ENCODE data around the gene RNF220.
A peak's percentile ranks its signal among the peaks of the same experiment; 100 is the strongest.

Gene RNF220

DNA sequence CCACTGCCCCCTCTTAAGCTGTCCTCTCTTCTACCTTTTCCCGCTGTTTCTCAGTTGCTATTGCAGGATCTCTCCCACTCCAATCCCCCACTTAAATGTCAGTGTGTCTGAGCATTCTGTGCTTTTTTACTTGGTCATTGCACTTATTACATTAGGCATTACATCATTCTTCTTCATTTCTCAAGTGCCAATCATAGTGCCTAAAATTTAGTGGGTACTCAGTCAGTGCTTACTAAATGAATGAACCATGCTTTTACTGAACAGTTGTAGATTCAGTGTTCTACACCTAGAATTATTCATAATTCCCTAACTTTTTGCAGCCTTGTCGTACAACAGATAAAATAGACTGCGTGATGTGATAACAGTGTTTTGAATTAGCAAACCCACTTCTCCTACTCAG is 288.8 kb downstream of the RNF220 start:
- Histone ChIP-seq H3K9me3 (ENCODE audit: control insufficient read depth, insufficient read depth, low read length) (no peaks in the 10 kb centered on the region), H3K4me2 (ENCODE audit: low read length) (no peak overlapping the region), H3K4me1 (ENCODE audit: control insufficient read depth, low read length) (peaks cover 53% of the 10 kb centered on the region)

DNA sequence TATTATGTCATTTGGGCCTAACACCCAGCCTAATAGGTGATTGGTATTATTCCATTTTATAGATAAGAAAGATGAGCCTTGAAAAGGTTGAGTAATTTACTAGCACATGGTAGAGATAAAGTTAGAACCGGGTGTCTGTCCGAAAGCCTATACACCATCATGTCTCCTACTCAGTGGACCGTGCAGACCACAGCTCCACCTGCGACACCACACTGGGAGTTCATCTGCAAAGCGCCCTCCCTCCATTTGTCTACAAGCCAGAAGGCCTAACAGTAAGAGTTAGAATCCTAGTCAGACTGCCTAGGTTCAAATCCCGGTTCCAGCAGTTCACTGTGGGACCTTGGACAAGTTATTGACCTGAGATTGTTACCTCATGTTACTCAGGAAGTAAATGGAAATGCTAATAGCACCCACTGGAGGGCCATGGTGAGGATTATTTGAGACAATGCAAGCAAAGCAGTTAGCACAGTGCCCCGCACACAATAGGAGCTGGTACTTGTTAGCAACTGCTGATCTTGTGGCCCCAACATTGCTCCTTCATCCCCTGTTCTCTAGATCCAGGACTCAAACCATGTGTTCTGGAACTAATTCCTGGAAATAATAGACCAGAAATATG is 289.9 kb downstream of the RNF220 start:
- Histone ChIP-seq H3K9me2 (replicated peaks; ENCODE audit: control insufficient read depth, low read length) (no peaks in the 10 kb centered on the region), H3K9me3 (ENCODE audit: control insufficient read depth, insufficient read depth, low read length) (no peaks in the 10 kb centered on the region), H3K36me3 (ENCODE audit: control insufficient read depth, low read length) (no peaks in the 10 kb centered on the region), H3F3A (ENCODE audit: control insufficient read depth, insufficient read depth) (peaks cover 4% of the 10 kb centered on the region; the same call in 1 of the 2 replicates), H3K27ac (ENCODE audit: low read depth, low read length) (no peak overlapping the region), H3K4me3 (ENCODE audit: low read length) (peak overlapping the region; percentile 8; the same call in 1 of the 2 replicates), H3K79me2 (ENCODE audit: control insufficient read depth, low read length) (no peaks in the 10 kb centered on the region), H3K4me1 (ENCODE audit: control insufficient read depth, low read length) (peaks cover 53% of the 10 kb centered on the region), H3K27me3 (ENCODE audit: control insufficient read depth, low read length) (no peaks in the 10 kb centered on the region), H3K4me2 (ENCODE audit: low read length) (peak overlapping the region; percentile 56), H4K20me1 (ENCODE audit: control insufficient read depth, insufficient read depth, low read depth, low read length) (no peaks in the 10 kb centered on the region)
- TF ChIP-seq EZH2phosphoT487 (IDR thresholded peaks at IDR 0.05; ENCODE audit: borderline replicate concordance, low read length), result no peak
- TF ChIP-seq, protein P1, sequence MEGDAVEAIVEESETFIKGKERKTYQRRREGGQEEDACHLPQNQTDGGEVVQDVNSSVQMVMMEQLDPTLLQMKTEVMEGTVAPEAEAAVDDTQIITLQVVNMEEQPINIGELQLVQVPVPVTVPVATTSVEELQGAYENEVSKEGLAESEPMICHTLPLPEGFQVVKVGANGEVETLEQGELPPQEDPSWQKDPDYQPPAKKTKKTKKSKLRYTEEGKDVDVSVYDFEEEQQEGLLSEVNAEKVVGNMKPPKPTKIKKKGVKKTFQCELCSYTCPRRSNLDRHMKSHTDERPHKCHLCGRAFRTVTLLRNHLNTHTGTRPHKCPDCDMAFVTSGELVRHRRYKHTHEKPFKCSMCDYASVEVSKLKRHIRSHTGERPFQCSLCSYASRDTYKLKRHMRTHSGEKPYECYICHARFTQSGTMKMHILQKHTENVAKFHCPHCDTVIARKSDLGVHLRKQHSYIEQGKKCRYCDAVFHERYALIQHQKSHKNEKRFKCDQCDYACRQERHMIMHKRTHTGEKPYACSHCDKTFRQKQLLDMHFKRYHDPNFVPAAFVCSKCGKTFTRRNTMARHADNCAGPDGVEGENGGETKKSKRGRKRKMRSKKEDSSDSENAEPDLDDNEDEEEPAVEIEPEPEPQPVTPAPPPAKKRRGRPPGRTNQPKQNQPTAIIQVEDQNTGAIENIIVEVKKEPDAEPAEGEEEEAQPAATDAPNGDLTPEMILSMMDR (IDR thresholded peaks at IDR 0.05; ENCODE audit: low read depth, low read length, poor library complexity, severe bottlenecking), result peak; percentile 27

More for the DNA sequence above, 288.8 kb downstream of the RNF220 start:
- H3K4me3 ChIP-seq (ENCODE audit: low read length), result no peak overlapping the region
- no peaks in the 10 kb centered on the region for H4K20me1 ChIP-seq (ENCODE audit: control insufficient read depth, insufficient read depth, low read depth, low read length)
- no peak overlapping the region for H3K27ac ChIP-seq (ENCODE audit: low read depth, low read length)
- H3K9me2 ChIP-seq (replicated peaks; ENCODE audit: control insufficient read depth, low read length), result no peaks in the 10 kb centered on the region
- no peaks in the 10 kb centered on the region for H3K79me2 ChIP-seq (ENCODE audit: control insufficient read depth, low read length)
- TF ChIP-seq, protein P1 (IDR thresholded peaks at IDR 0.05; ENCODE audit: low read depth, low read length, poor library complexity, severe bottlenecking), result no peak
- TF ChIP-seq EZH2phosphoT487 (IDR thresholded peaks at IDR 0.05; ENCODE audit: borderline replicate concordance, low read length), result no peak
- no peaks in the 10 kb centered on the region for H3K27me3 ChIP-seq (ENCODE audit: control insufficient read depth, low read length)
- peaks cover 4% of the 10 kb centered on the region; the same call in 1 of the 2 replicates for H3F3A ChIP-seq (ENCODE audit: control insufficient read depth, insufficient read depth)
- no peaks in the 10 kb centered on the region for H3K36me3 ChIP-seq (ENCODE audit: control insufficient read depth, low read length)

DNA sequence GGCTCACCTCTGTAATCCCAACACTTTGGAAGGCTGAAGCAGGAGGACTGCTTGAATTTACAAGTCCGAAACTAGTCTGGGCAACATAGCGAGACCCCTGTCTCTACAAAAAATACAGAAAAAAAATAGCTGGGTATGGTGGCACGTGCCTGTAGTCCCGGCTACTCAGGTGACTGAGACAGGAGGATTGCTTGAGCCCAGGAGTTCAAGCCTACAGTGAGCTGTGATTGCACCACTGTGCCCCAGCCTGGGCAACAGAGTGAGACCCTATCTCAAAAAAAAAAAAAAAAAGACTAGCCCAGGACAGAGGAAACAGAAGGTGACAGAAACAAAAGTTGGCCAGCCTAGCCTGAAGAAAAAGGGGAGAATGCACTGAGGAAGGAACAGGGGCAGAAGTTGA is 290.6 kb downstream of the RNF220 start:
- no peaks in the 10 kb centered on the region for H3K9me2 ChIP-seq (replicated peaks; ENCODE audit: control insufficient read depth, low read length)
- no peak overlapping the region for H3K27ac ChIP-seq (ENCODE audit: low read depth, low read length)
- peak overlapping the region; percentile 8; the same call in 1 of the 2 replicates for H3K4me3 ChIP-seq (ENCODE audit: low read length)
- no peaks in the 10 kb centered on the region for H4K20me1 ChIP-seq (ENCODE audit: control insufficient read depth, insufficient read depth, low read depth, low read length)
- peaks cover 53% of the 10 kb centered on the region for H3K4me1 ChIP-seq (ENCODE audit: control insufficient read depth, low read length)
- no peaks in the 10 kb centered on the region for H3K36me3 ChIP-seq (ENCODE audit: control insufficient read depth, low read length)
- TF ChIP-seq EZH2phosphoT487 (IDR thresholded peaks at IDR 0.05; ENCODE audit: borderline replicate concordance, low read length), result no peak
- TF ChIP-seq, protein P1 (IDR thresholded peaks at IDR 0.05; ENCODE audit: low read depth, low read length, poor library complexity, severe bottlenecking), result no peak
- no peaks in the 10 kb centered on the region for H3K9me3 ChIP-seq (ENCODE audit: control insufficient read depth, insufficient read depth, low read length)
- peak overlapping the region; percentile 56 for H3K4me2 ChIP-seq (ENCODE audit: low read length)
- H3K27me3 ChIP-seq (ENCODE audit: control insufficient read depth, low read length), result no peaks in the 10 kb centered on the region
- peaks cover 4% of the 10 kb centered on the region; the same call in 1 of the 2 replicates for H3F3A ChIP-seq (ENCODE audit: control insufficient read depth, insufficient read depth)
- no peaks in the 10 kb centered on the region for H3K79me2 ChIP-seq (ENCODE audit: control insufficient read depth, low read length)
